Measurements from ENCODE around the gene ARNT2.

DNA sequence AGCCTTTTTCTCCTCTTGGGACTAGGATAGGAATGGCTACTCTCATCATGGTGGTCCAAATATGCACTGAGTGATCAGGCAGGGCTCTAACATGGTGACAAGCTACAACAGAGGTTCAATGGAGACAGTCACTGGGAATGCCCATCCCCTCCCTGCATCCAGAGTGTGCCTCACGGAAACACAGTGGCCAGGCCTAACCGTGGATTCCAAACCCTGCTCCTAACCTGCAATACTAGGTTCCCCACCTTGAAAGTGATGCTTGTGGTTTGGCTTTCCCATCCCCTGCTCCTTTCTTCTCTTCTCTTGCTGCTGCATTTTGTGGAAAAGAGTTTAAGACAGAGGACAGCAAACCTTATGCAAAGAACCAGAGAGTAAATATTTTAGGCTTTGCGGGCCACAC lies 216.0 kb downstream of the ARNT2 start:
- TF ChIP-seq, protein P1, sequence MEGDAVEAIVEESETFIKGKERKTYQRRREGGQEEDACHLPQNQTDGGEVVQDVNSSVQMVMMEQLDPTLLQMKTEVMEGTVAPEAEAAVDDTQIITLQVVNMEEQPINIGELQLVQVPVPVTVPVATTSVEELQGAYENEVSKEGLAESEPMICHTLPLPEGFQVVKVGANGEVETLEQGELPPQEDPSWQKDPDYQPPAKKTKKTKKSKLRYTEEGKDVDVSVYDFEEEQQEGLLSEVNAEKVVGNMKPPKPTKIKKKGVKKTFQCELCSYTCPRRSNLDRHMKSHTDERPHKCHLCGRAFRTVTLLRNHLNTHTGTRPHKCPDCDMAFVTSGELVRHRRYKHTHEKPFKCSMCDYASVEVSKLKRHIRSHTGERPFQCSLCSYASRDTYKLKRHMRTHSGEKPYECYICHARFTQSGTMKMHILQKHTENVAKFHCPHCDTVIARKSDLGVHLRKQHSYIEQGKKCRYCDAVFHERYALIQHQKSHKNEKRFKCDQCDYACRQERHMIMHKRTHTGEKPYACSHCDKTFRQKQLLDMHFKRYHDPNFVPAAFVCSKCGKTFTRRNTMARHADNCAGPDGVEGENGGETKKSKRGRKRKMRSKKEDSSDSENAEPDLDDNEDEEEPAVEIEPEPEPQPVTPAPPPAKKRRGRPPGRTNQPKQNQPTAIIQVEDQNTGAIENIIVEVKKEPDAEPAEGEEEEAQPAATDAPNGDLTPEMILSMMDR (IDR thresholded peaks at IDR 0.05; ENCODE audit: low read depth, low read length): no peak
- no peak for TF ChIP-seq POLR2A (IDR thresholded peaks at IDR 0.05; ENCODE audit: extremely low read depth, insufficient read length)

All from NB4 (cell line).